ENCODE data around the gene KAZN.

DNA sequence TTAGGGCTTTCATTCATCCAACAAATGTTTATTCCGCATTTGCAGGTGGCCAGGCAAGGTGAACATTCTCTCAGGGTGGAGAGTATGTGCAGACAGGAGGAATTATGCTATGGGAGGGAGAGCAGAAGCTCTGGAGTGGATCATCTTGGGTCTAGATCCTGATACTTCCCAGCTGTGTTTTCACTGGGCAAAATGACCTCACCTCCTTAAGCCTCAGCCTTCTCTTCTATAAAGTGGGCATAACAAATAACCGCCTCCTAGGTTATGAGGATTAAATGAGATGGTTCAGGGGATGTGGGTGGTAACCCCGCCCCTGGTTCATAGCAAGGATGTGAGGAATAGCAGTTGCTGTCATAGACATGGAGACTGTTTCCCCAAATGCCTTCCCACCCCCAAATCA lies 553.4 kb downstream of the KAZN start:
- no peak for TF ChIP-seq SP1 (IDR thresholded peaks at IDR 0.05)
- no peak for TF ChIP-seq TARDBP (IDR thresholded peaks at IDR 0.05)
- no peak for TF ChIP-seq PKNOX1 (IDR thresholded peaks at IDR 0.05)
- TF ChIP-seq NFRKB (IDR thresholded peaks at IDR 0.05): no peak
- TF ChIP-seq ZNF384 (IDR thresholded peaks at IDR 0.05): no peak
- TF ChIP-seq CTBP1 (IDR thresholded peaks at IDR 0.05; ENCODE audit: borderline replicate concordance): no peak
- no peak for TF ChIP-seq FOXM1 (IDR thresholded peaks at IDR 0.05; ENCODE audit: borderline replicate concordance)
- TF ChIP-seq HDGF (IDR thresholded peaks at IDR 0.05; ENCODE audit: borderline replicate concordance): no peak
- TF ChIP-seq SUZ12 (IDR thresholded peaks at IDR 0.05): no peak

Data from HEK293T (cell line).